IMR-90 (cell line): ENCODE data around the gene SEMA4D. TPM values are rescaled to one million over a fixed set of nuclear protein-coding genes. Genes with fewer than 3 reads are reported as not detected.

Experiments used
- ATAC-seq: fragments of 200-7000 bp; cut with Tn5 transposase; 2 replicates; pipeline ENCODE4 v1.9.1; 2020; ENCODE audit warnings: low read depth, mild to moderate bottlenecking, moderate library complexity
- BruUV-seq: library from RNA; stranded (reverse); fragments of 400-500 nt; replicated peaks from 2 replicates; lab custom pipeline; 2021; lab: Mats Ljungman, UMichigan
- CTCF ChIA-PET: fragments of 300-600 bp; formaldehyde crosslinking; extraction: SDS; loops from one replicate; lab custom pipeline; 2021; ENCODE audit warnings: antibody characterized with exemption; lab: Yijun Ruan, JAX
- POLR2A ChIA-PET: fragments of 300-600 bp; sonication (Branson Sonifier 250); formaldehyde crosslinking; loops from one replicate; lab custom pipeline; 2022; ENCODE audit warnings: antibody characterized with exemption; ENCODE audit not compliant: unreplicated experiment; lab: Charles Lee
- DNase-seq: peaks from one replicate; pipeline ENCODE4 v3.0.0; 2013
- H2AFZ ChIP-seq: replicated peaks from 2 replicates; pipeline ENCODE3; 2013; ENCODE audit warnings: low read length, mild to moderate bottlenecking; ENCODE audit not compliant: poor library complexity
- H2AK5ac ChIP-seq: 2 replicates; pipeline ENCODE4 v1.6.1; 2013; ENCODE audit warnings: low read depth, low read length, inconsistent platforms
- H2AK9ac ChIP-seq: replicated peaks from 2 replicates; pipeline ENCODE3; 2013; ENCODE audit warnings: mild to moderate bottlenecking, low read depth, low read length, moderate library complexity; ENCODE audit not compliant: poor library complexity
- H2BK120ac ChIP-seq: 2 replicates; pipeline ENCODE4 v1.6.1; 2013; ENCODE audit warnings: low read depth, low read length, inconsistent platforms
- H2BK15ac ChIP-seq: 3 replicates; pipeline ENCODE4 v1.6.1; 2013; ENCODE audit warnings: low read depth, low read length, inconsistent platforms
- H2BK20ac ChIP-seq: 2 replicates; pipeline ENCODE4 v1.6.1; 2013; ENCODE audit warnings: low read depth, mild to moderate bottlenecking, inconsistent platforms, low read length, moderate library complexity
- H2BK5ac ChIP-seq: 2 replicates; pipeline ENCODE4 v1.6.1; 2013; ENCODE audit warnings: mild to moderate bottlenecking, low read depth, low read length, inconsistent platforms; ENCODE audit not compliant: poor library complexity, severe bottlenecking
- H3K14ac ChIP-seq: replicated peaks from 2 replicates; pipeline ENCODE4 v1.6.1; 2013; ENCODE audit warnings: low read depth, low read length, inconsistent platforms
- H3K18ac ChIP-seq: 2 replicates; pipeline ENCODE4 v1.6.1; 2013; ENCODE audit warnings: low read depth, low read length, control low read depth
- H3K23ac ChIP-seq: 2 replicates; pipeline ENCODE4 v1.6.1; 2013; ENCODE audit warnings: low read depth, low read length, inconsistent platforms
- H3K27ac ChIP-seq: 2 replicates; pipeline ENCODE4 v1.5.1; 2013; ENCODE audit warnings: mild to moderate bottlenecking, control low read depth, low read length; ENCODE audit not compliant: insufficient read depth
- H3K27me3 ChIP-seq: 2 replicates; pipeline ENCODE4 v1.6.1; 2013; ENCODE audit warnings: low read length; ENCODE audit not compliant: control insufficient read depth, insufficient read depth
- H3K36me3 ChIP-seq: 2 replicates; pipeline ENCODE4 v1.6.1; 2013; ENCODE audit warnings: low read length, mixed read lengths; ENCODE audit not compliant: control insufficient read depth, insufficient read depth
- H3K4ac ChIP-seq: 2 replicates; pipeline ENCODE4 v1.6.1; 2013; ENCODE audit warnings: low read depth, low read length, inconsistent platforms
- H3K4me1 ChIP-seq: 2 replicates; pipeline ENCODE4 v1.6.1; 2013; ENCODE audit warnings: low read length, mixed read lengths; ENCODE audit not compliant: control insufficient read depth, insufficient read depth
- H3K4me2 ChIP-seq: 2 replicates; pipeline ENCODE4 v1.6.1; 2013; ENCODE audit warnings: low read depth, mild to moderate bottlenecking, control low read depth, low read length, moderate library complexity
- H3K4me3 ChIP-seq: 2 replicates; pipeline ENCODE4 v1.5.1; 2013; ENCODE audit warnings: low read depth, mild to moderate bottlenecking, control low read depth, low read length, moderate library complexity; ENCODE audit not compliant: insufficient read depth
- H3K56ac ChIP-seq: 2 replicates; pipeline ENCODE4 v1.6.1; 2013; ENCODE audit warnings: low read length, inconsistent platforms; ENCODE audit not compliant: insufficient read depth; ENCODE audit errors: extremely low read depth
- H3K79me1 ChIP-seq, 2 experiments: 2 replicates each; pipeline ENCODE4 v1.6.1; 2013; ENCODE audit warnings: low read length in 2 of 2, inconsistent platforms in 1 of 2, low read depth in 1 of 2
- H3K9ac ChIP-seq: 2 replicates; pipeline ENCODE4 v1.6.1; 2013; ENCODE audit warnings: low read depth, low read length, control low read depth
- H3K9me1 ChIP-seq: 2 replicates; pipeline ENCODE4 v1.6.1; 2013; ENCODE audit warnings: low read length, inconsistent platforms; ENCODE audit not compliant: insufficient read depth
- H3K9me3 ChIP-seq: 2 replicates; pipeline ENCODE4 v1.6.1; 2013; ENCODE audit warnings: low read length; ENCODE audit not compliant: control insufficient read depth, insufficient read depth
- H4K20me1 ChIP-seq: 2 replicates; pipeline ENCODE4 v1.6.1; 2013; ENCODE audit warnings: low read length, inconsistent platforms; ENCODE audit not compliant: insufficient read depth
- H4K5ac ChIP-seq: 2 replicates; pipeline ENCODE4 v1.6.1; 2013; ENCODE audit warnings: mild to moderate bottlenecking, low read depth, low read length, control low read depth
- H4K8ac ChIP-seq, 2 experiments: 2 replicates each; pipeline ENCODE4 v1.6.1; 2013; ENCODE audit warnings: low read depth in 2 of 2, low read length in 2 of 2, control low read depth in 1 of 2, inconsistent platforms in 1 of 2
- H4K91ac ChIP-seq: 2 replicates; pipeline ENCODE4 v1.6.1; 2013; ENCODE audit warnings: low read depth, low read length, inconsistent platforms; ENCODE audit not compliant: insufficient read depth
- CEBPB ChIP-seq: IDR thresholded peaks from 2 replicates; pipeline ENCODE4 v1.6.1; 2012; ENCODE audit warnings: low read depth, low read length, improper control_type of control experiment
- MAFK ChIP-seq: IDR thresholded peaks from 2 replicates; pipeline ENCODE4 v1.6.1; 2012; ENCODE audit warnings: low read depth, low read length, improper control_type of control experiment
- MXI1 ChIP-seq: IDR thresholded peaks from 2 replicates; pipeline ENCODE4 v1.6.1; 2012; ENCODE audit warnings: low read depth, mild to moderate bottlenecking, low read length, moderate library complexity, borderline replicate concordance
- USF2 ChIP-seq: fragments of 150-350 bp; IDR thresholded peaks from 2 replicates; pipeline ENCODE4 v1.6.1; 2017; ENCODE audit warnings: mild to moderate bottlenecking, antibody characterized with exemption, low read length, low read depth
- WGBS, 2 experiments: methylation state at CpG; one replicate each; pipeline versions ENCODE4 v1.1.5 to v1.1.7; 2013; ENCODE audit warnings: missing lambda C conversion rate in 2 of 2; ENCODE audit not compliant: insufficient read length in 1 of 2; ENCODE audit errors: extremely low coverage in 2 of 2; 5-methylcytosine and 5-hydroxymethylcytosine counted together
- dilution Hi-C: fragments of 300-500 bp; cut with HindIII; formaldehyde crosslinking; loops from one replicate; pipeline ENCODE4 v1.14.3; 2018; ENCODE audit warnings: low sequenced_read_pairs; ENCODE audit not compliant: unreplicated experiment
- in situ Hi-C: fragments of 300-500 bp; cut with MboI; formaldehyde crosslinking; loops from 3 replicates; pipeline ENCODE4 v1.14.3; 2019; ENCODE audit warnings: low sequenced_read_pairs, inconsistent platforms, mixed read lengths
- intact Hi-C: fragments of 100-400 bp; cut with micrococcal nuclease; formaldehyde crosslinking; loops from 2 replicates; pipeline ENCODE4 v1.10.0; 2022
- polyA plus RNA-seq, 3 experiments: library from polyadenylated mRNA; depleted of rRNA; stranded (reverse); fragments of >200 nt; gene quantifications; 2 replicates each; pipeline ENCODE4 v1.2.3, GENCODE V29; 2012; ENCODE audit warnings: low replicate concordance in 1 of 3
- total RNA-seq: library from RNA; depleted of rRNA; stranded (reverse); fragments of >200 nt; gene quantifications from 2 replicates; pipeline ENCODE4 v1.2.3, GENCODE V29; 2012

SEMA4D gene
- total and polyA plus RNA-seq, 2 of the 4 experiments (the other 2 are of a cell fraction) = 0.90 to 1.5 TPM

- CTCF ChIA-PET = interaction anchor here (0.7 to 1.0 kb wide), 6 partner anchors 8 to 231 kb away, joined by 3 to 5 read pairs (median 4); no protein-coding TSS in a partner anchor
- H4K91ac ChIP-seq = no peak overlapping the region
- H3K27ac ChIP-seq = peak overlapping the region; percentile 95
- peaks cover 5% of the 10 kb centered on the region; the same call in 1 of the 2 replicates for H4K20me1 ChIP-seq
- H3K56ac ChIP-seq = peak overlapping the region; percentile 33; the same call in 1 of the 2 replicates
- peak overlapping the region; percentile 79 for H3K4me3 ChIP-seq
- H3K9me1 ChIP-seq = peaks cover 8% of the 10 kb centered on the region
- peak overlapping the region; percentile 75 for H3K4me2 ChIP-seq
- dilution Hi-C loops = no loop called here
- ATAC-seq (no peak), DNase-seq (no peak)
- no CpG with 5 or more reads among the region's 13 CpGs for WGBS, 2 experiments
- H3K36me3 ChIP-seq = peaks cover 6% of the 10 kb centered on the region
- TF ChIP-seq USF2 = no peak
- TF ChIP-seq CEBPB = peak; percentile 95
- TF ChIP-seq MAFK = no peak
- TF ChIP-seq MXI1 = peak; percentile 72
- in situ Hi-C loops = no loop called here
- intact Hi-C loops = loop anchor here (1.0 to 10.0 kb wide), 7 partner anchors 138 to 1604 kb away; no protein-coding TSS in a partner anchor
- H2BK20ac ChIP-seq = no peak overlapping the region
- H3K4ac ChIP-seq = peak overlapping the region; percentile 28
- peaks cover 22 to 48% of the 10 kb centered on the region in 2 experiments for H3K79me1 ChIP-seq
- peak overlapping the region; percentile 45 for H2BK5ac ChIP-seq
- H3K4me1 ChIP-seq = peaks cover 5% of the 10 kb centered on the region
- no peak overlapping the region for H2AFZ ChIP-seq
- H4K8ac ChIP-seq = peak overlapping the region in 1 of 2 experiments; percentile 6; a peak in 1 of 4 replicates
- no peaks in the 10 kb centered on the region for H3K9me3 ChIP-seq
- no peak overlapping the region for H2AK5ac ChIP-seq
- no peaks in the 10 kb centered on the region for H3K27me3 ChIP-seq
- H2AK9ac ChIP-seq = peak overlapping the region; percentile 3
- H2BK120ac ChIP-seq = no peak overlapping the region
- H3K18ac ChIP-seq = no peak overlapping the region
- POLR2A ChIA-PET = interaction anchor here (0.6 kb wide), 1 partner anchor 229 kb away, joined by 3 read pairs; no protein-coding TSS in a partner anchor
- H3K23ac ChIP-seq = peak overlapping the region; percentile 18
- peak overlapping the region; percentile 0; the same call in 1 of the 2 replicates for H4K5ac ChIP-seq
- TSS peak; percentile 1 for BruUV-seq
- H2BK15ac ChIP-seq = no peak overlapping the region
- H3K9ac ChIP-seq = peak overlapping the region; percentile 71
- H3K14ac ChIP-seq = peak overlapping the region; percentile 10
Observed at GRCh38 chr9:89319015-89319905, 178.7 kb downstream of the SEMA4D start.
